Prostate gland (tissue), 2 donors: ENCODE results near the gene ST6GALNAC5. TPM values are rescaled to one million over a fixed set of nuclear protein-coding genes. Genes with fewer than 3 reads are reported as not detected.

ENCODE experiments used
- DNase-seq: peaks from one replicate; pipeline ENCODE4 v3.0.0-alpha.2; 2019; ENCODE audit warnings: low spot score
- H3K27ac ChIP-seq, 2 donors: fragments of 200-600 bp; sonication (generic); 2 replicates each; pipeline ENCODE4 v1.5.1; 2017 to 2019
- H3K27me3 ChIP-seq: fragments of 200-600 bp; sonication (generic); replicated peaks from 2 replicates; pipeline ENCODE4 v1.5.1; 2019; ENCODE audit not compliant: insufficient read depth
- H3K36me3 ChIP-seq, 2 donors: fragments of 200-600 bp; sonication (generic); 1 replicate in 1 of 2; 2 replicates in 1 of 2; pipeline versions ENCODE4 v1.5.1 to v1.8.1; 2017 to 2019
- H3K4me1 ChIP-seq: fragments of 200-600 bp; sonication (generic); replicated peaks from 2 replicates; pipeline ENCODE4 v1.5.1; 2019
- H3K4me3 ChIP-seq, 2 donors: fragments of 200-600 bp; sonication (generic); 2 replicates each; pipeline ENCODE4 v1.5.1; 2017 to 2019
- H3K9me3 ChIP-seq: fragments of 200-600 bp; sonication (generic); 2 replicates; pipeline ENCODE4 v1.5.1; 2017
- CTCF ChIP-seq, 4 experiments: fragments of 200-600 bp in 2 of 4; fragments of 450-650 bp in 2 of 4; sonication (generic) in 2 of 4; IDR thresholded peaks; 1 replicate in 3 of 4; 2 replicates in 1 of 4; pipeline ENCODE4 v1.5.1; 2016 to 2019; ENCODE audit warnings: antibody characterized with exemption in 4 of 4, mild to moderate bottlenecking in 2 of 4, moderate library complexity in 2 of 4
- POLR2A ChIP-seq: fragments of 450-650 bp; IDR thresholded peaks from one replicate; pipeline ENCODE4 v1.6.1; 2016; ENCODE audit warnings: antibody characterized with exemption, mild to moderate bottlenecking
- POLR2AphosphoS5 ChIP-seq: sonication (generic); formaldehyde crosslinking; IDR thresholded peaks from one replicate; pipeline ENCODE4 v1.6.1; 2017; ENCODE audit warnings: antibody characterized with exemption
- WGBS: methylation state at CpG from one replicate; pipeline ENCODE4 v1.1.5; 2018; 5-methylcytosine and 5-hydroxymethylcytosine counted together
- intact Hi-C: fragments of 100-400 bp; cut with DNase I; formaldehyde crosslinking; loops from one replicate; pipeline ENCODE4 v1.14.2; 2022
- total RNA-seq, 2 donors: library from RNA; depleted of rRNA; stranded (reverse); fragments of >200 nt; gene quantifications; one replicate each; pipeline ENCODE4 v1.1.0, GENCODE V29; 2016

ST6GALNAC5 gene
- total RNA-seq, 2 donors from 2014 or later, result 4.8 to 18.5 TPM

- 65% methylated on average over 2 of the region's 2 CpGs for WGBS
- intact Hi-C loops, result no loop called here
- DNase-seq, result no peak
These were observed 77.7 kb downstream of the ST6GALNAC5 start for GRCh38 chr1:76944942-76945341.

GRCh38 chr1:76948846-76949245 lies 81.6 kb downstream of the ST6GALNAC5 start:
- no peak for DNase-seq
- no peak overlapping the region for H3K4me3 ChIP-seq
- no peaks in the 10 kb centered on the region for H3K4me1 ChIP-seq
- intact Hi-C loops, result no loop called here
- H3K36me3 ChIP-seq, result no peaks in the 10 kb centered on the region
- no peak overlapping the region for H3K27ac ChIP-seq
- no peaks in the 10 kb centered on the region for H3K27me3 ChIP-seq
- no peaks in the 10 kb centered on the region for H3K9me3 ChIP-seq
- TF ChIP-seq POLR2A, result no peak
- no peak for TF ChIP-seq POLR2AphosphoS5
- no peak for TF ChIP-seq CTCF (IDR thresholded peaks at IDR 0.05)

More at GRCh38 chr1:76944942-76945341, 77.7 kb downstream of the ST6GALNAC5 start:
- Histone ChIP-seq H3K4me3 (no peak overlapping the region), H3K36me3 (no peaks in the 10 kb centered on the region), H3K9me3 (no peaks in the 10 kb centered on the region), H3K4me1 (no peaks in the 10 kb centered on the region), H3K27me3 (no peaks in the 10 kb centered on the region), H3K27ac (no peak overlapping the region)
- TF ChIP-seq POLR2A (no peak), POLR2AphosphoS5 (no peak), CTCF (IDR thresholded peaks at IDR 0.05) (no peak)

GRCh38 chr1:76949503-76949902 lies 82.2 kb downstream of the ST6GALNAC5 start:
- WGBS, result 74% methylated on average over 3 of the region's 3 CpGs
- Histone ChIP-seq H3K4me1 (no peaks in the 10 kb centered on the region), H3K27me3 (no peaks in the 10 kb centered on the region), H3K4me3 (no peak overlapping the region), H3K27ac (no peak overlapping the region), H3K36me3 (no peaks in the 10 kb centered on the region), H3K9me3 (no peaks in the 10 kb centered on the region)
- TF ChIP-seq POLR2AphosphoS5, result no peak
- TF ChIP-seq POLR2A, result no peak
- TF ChIP-seq CTCF (IDR thresholded peaks at IDR 0.05), result no peak
- DNase-seq, result no peak
- intact Hi-C loops, result no loop called here

DNA sequence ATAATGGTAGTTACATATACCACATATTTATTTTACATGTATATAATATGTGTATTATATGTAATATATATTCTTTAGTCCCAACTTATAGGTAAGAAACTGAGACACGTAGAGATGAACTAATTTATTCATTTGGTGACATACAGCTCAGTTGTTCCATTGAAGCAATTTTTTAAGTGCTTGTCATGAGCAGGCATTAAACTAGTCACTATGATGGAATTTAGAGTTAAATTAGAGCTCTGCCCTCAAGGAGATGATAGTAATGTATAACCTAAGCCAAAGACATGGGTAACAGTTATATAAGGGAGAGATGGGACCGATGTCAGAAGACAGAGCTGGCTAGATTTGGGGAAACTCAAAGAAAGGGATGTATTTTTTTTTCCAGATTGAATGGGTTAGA lies 83.0 kb downstream of the ST6GALNAC5 start:
- Histone ChIP-seq H3K9me3 (no peaks in the 10 kb centered on the region), H3K27ac (no peak overlapping the region), H3K36me3 (no peaks in the 10 kb centered on the region), H3K4me1 (no peaks in the 10 kb centered on the region), H3K4me3 (no peak overlapping the region), H3K27me3 (no peaks in the 10 kb centered on the region)
- 90% methylated on average over 2 of the region's 2 CpGs for WGBS
- no peak for TF ChIP-seq CTCF (IDR thresholded peaks at IDR 0.05)
- TF ChIP-seq POLR2AphosphoS5, result no peak
- intact Hi-C loops, result no loop called here
- no peak for DNase-seq

GRCh38 chr1:76951153-76951552 lies 83.9 kb downstream of the ST6GALNAC5 start:
- no peak for DNase-seq
- intact Hi-C loops, result no loop called here
- no peak overlapping the region for H3K27ac ChIP-seq
- H3K9me3 ChIP-seq, result no peaks in the 10 kb centered on the region
- H3K4me1 ChIP-seq, result no peaks in the 10 kb centered on the region
- no peaks in the 10 kb centered on the region for H3K27me3 ChIP-seq
- H3K36me3 ChIP-seq, result no peaks in the 10 kb centered on the region
- no peak overlapping the region for H3K4me3 ChIP-seq
- WGBS, result 50% methylated on average over 2 of the region's 2 CpGs
- TF ChIP-seq POLR2AphosphoS5, result no peak
- no peak for TF ChIP-seq POLR2A
- no peak for TF ChIP-seq CTCF (IDR thresholded peaks at IDR 0.05)
